Measurements from ENCODE around the gene ADAM10. TPM values are rescaled to one million over a fixed set of nuclear protein-coding genes. Genes with fewer than 3 reads are reported as not detected.

Gene ADAM10
- total RNA-seq, 1 donor from 2014 or later, result 190 TPM

- Mint-ChIP-seq H3K4me3 (no peak overlapping the region), H3K4me1 (no peaks in the 10 kb centered on the region), H3K9me3 (no peaks in the 10 kb centered on the region), H3K27me3 (ENCODE audit: low read depth) (no peaks in the 10 kb centered on the region), H3K27ac (peak overlapping the region; percentile 50), H3K36me3 (peaks cover 13% of the 10 kb centered on the region)
- TF ChIP-seq CTCF (IDR thresholded peaks at IDR 0.05; ENCODE audit: unreplicated experiment), result no peak
- no peak for DNase-seq (ENCODE audit: low spot score in 2 of 2, unreplicated experiment in 2 of 2)
Measured at GRCh38 chr15:58785355-58785754, 35.8 kb upstream of the ADAM10 start.

GRCh38 chr15:58779554-58779953, 30.0 kb upstream of the ADAM10 start:
- Mint-ChIP-seq H3K36me3 (peaks cover 8% of the 10 kb centered on the region), H3K27me3 (ENCODE audit: low read depth) (no peaks in the 10 kb centered on the region), H3K4me1 (peaks cover 12% of the 10 kb centered on the region), H3K9me3 (no peaks in the 10 kb centered on the region), H3K27ac (peak overlapping the region; percentile 91), H3K4me3 (no peak overlapping the region)
- DNase-seq (ENCODE audit: low spot score in 2 of 2, unreplicated experiment in 2 of 2), result no peak
- TF ChIP-seq CTCF (IDR thresholded peaks at IDR 0.05; ENCODE audit: unreplicated experiment), result no peak

GRCh38 chr15:58777107-58777506, 27.6 kb upstream of the ADAM10 start:
- no peak overlapping the region for H3K27ac Mint-ChIP-seq
- no peak for DNase-seq (ENCODE audit: low spot score in 2 of 2, unreplicated experiment in 2 of 2)
- H3K4me3 Mint-ChIP-seq, result no peak overlapping the region
- peaks cover 12% of the 10 kb centered on the region for H3K4me1 Mint-ChIP-seq
- H3K27me3 Mint-ChIP-seq (ENCODE audit: low read depth), result no peaks in the 10 kb centered on the region
- TF ChIP-seq CTCF (IDR thresholded peaks at IDR 0.05; ENCODE audit: unreplicated experiment), result no peak
- H3K36me3 Mint-ChIP-seq, result peaks cover 1% of the 10 kb centered on the region
- no peaks in the 10 kb centered on the region for H3K9me3 Mint-ChIP-seq

- DNase-seq (ENCODE audit: low spot score in 2 of 2, unreplicated experiment in 2 of 2), result no peak
- no peak for TF ChIP-seq CTCF (IDR thresholded peaks at IDR 0.05; ENCODE audit: unreplicated experiment)
- no peaks in the 10 kb centered on the region for H3K27me3 Mint-ChIP-seq (ENCODE audit: low read depth)
- H3K36me3 Mint-ChIP-seq, result peaks cover 1% of the 10 kb centered on the region
- H3K4me3 Mint-ChIP-seq, result no peak overlapping the region
- peaks cover 18% of the 10 kb centered on the region for H3K4me1 Mint-ChIP-seq
- H3K9me3 Mint-ChIP-seq, result no peaks in the 10 kb centered on the region
- no peak overlapping the region for H3K27ac Mint-ChIP-seq
Measured at GRCh38 chr15:58775402-58775801, 25.9 kb upstream of the ADAM10 start.

- Mint-ChIP-seq H3K27me3 (ENCODE audit: low read depth) (no peaks in the 10 kb centered on the region), H3K27ac (peak overlapping the region; percentile 98), H3K4me1 (peaks cover 20% of the 10 kb centered on the region), H3K4me3 (no peak overlapping the region), H3K36me3 (no peaks in the 10 kb centered on the region), H3K9me3 (no peaks in the 10 kb centered on the region)
- no peak for TF ChIP-seq CTCF (IDR thresholded peaks at IDR 0.05; ENCODE audit: unreplicated experiment)
- DNase-seq (ENCODE audit: low spot score in 2 of 2, unreplicated experiment in 2 of 2), result no peak
Measured at GRCh38 chr15:58773024-58773423, 23.5 kb upstream of the ADAM10 start.
